HG03175 (cell line): ENCODE data around the gene GRHPR.
"Not testable (repeated sequence)": the region's sequence is repeated elsewhere in the genome, so short reads cannot be mapped to it uniquely, and the experiment has no call there.

Experiments used
- ATAC-seq: cut with Tn5 transposase; IDR thresholded peaks from one replicate; pipeline ENCODE4 v1.9.1; 2021; ENCODE audit warnings: mild to moderate bottlenecking, moderate library complexity; ENCODE audit not compliant: unreplicated experiment

GRHPR gene

DNA sequence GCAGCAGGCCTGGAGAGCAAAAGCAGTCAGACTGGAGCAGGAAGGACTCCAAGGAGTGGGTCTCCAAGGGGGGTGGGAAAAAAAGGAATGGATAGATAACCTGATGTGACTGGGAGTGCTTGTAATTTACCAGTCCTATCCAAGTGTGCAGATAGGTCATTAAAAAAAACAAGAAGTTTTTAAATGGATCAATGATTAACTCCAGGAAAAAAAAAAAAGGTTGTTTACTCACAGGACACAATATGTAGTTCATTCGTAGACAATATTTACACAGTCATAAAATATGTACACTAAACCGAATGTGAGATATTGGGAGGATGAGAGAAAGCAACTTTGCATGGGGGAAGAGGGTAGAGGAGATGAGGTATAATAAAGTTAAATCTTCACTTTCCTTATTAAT is 22.4 kb downstream of the GRHPR start:
- no peak for ATAC-seq

- no peak for ATAC-seq
These were observed 23.3 kb downstream of the GRHPR start for GRCh38 chr9:37445832-37446231.

- ATAC-seq, result no peak
These were observed 23.9 kb downstream of the GRHPR start for GRCh38 chr9:37446401-37446800.

DNA sequence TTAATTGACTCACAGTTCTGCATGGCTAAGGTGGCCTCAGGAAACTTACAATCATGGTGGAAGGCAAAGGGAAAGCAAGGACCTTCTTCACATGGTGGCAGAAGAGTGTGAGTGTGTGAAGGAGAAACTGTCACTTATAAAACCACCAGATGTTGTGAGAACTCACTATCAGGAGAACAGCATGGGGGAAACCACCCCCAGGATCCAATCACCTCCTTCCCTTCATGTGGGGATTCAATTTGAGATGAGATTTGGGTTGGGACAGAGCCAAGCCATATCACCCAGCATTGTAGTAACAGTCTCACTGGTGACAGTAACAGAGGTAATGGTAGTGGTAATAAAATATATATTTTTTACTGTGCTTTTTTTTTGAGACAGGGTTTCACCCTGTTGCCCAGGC is 24.6 kb downstream of the GRHPR start:
- ATAC-seq, result no peak

DNA sequence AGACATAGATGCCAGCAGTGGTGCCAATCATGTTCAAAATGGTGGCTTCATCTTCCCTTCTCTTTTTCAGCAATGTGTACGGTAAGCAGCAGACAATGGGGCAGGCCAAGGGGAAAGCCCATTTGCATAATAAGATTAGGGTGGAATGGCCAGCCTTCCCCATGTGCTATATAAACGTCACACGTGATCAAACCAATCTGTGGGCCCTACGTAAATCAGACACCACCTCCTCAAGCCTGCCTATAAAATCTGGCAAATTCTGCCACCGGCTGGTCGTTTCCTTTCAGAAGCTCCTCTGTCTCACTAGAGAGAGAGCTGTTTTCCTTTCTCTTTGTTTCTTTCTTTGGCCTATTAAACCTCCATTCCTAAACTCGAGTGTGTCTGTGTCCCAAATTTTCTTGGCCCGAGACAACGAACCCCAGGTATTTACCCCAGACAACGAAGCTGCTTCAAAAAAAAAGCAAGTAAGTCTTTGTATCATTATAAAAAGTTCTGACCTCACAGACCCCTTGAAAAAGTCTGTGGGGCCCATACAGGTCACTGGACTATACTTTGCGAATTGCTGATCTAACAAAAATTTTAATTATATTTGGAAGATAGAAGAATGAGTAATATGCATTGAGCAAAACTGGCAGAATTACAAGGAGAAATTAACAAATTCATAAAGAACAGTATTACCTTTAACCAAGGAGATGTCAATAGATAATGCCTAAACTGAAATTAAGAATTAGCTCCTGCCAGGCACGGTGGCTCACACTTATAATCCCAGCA is 27.6 kb downstream of the GRHPR start:
- ATAC-seq, result no peak

GRCh38 chr9:37451628-37452027 is 29.1 kb downstream of the GRHPR start:
- no peak for ATAC-seq

DNA sequence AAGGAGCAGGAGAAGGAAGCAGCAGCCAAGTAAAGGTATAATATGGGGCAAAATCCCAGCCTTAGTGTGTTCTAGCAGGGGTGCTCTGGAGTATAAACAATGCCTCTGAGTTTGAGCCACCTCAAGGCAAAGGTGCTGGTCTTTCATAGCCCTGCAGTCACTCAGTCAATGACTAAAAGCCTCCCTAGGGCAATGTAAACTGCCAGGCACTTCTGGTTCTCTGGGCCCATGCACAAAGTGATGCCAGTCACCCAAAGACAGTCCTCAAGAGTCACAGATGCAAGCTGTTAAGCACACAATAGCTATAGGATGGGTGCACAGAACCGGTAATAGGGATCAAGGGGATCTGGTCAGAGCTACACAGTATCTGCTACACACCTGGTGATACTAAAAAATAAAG is 30.1 kb downstream of the GRHPR start:
- ATAC-seq, result no peak

DNA sequence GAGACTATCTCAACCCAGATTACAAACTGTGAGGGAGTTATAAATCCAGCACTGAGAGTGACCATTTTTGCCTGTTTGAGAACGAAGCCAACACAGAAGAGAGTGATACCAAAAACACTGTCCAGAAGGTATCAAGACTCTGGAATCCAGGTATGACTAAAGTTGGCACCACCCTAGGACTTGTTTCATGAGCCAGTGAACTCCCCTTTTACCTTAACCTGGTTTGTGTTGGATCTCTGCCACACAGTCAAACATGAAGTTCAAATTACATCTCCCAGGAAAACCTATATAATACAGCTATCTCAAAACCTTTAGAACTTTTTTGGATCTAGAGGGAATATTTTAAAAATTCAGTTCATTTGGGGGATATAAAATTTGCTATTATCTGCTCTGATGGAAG is 31.3 kb downstream of the GRHPR start:
- no peak for ATAC-seq

- no peak for ATAC-seq
These were observed 31.7 kb downstream of the GRHPR start for GRCh38 chr9:37454238-37454637.

GRCh38 chr9:37455884-37456647 is 33.6 kb downstream of the GRHPR start:
- ATAC-seq, result no peak

DNA sequence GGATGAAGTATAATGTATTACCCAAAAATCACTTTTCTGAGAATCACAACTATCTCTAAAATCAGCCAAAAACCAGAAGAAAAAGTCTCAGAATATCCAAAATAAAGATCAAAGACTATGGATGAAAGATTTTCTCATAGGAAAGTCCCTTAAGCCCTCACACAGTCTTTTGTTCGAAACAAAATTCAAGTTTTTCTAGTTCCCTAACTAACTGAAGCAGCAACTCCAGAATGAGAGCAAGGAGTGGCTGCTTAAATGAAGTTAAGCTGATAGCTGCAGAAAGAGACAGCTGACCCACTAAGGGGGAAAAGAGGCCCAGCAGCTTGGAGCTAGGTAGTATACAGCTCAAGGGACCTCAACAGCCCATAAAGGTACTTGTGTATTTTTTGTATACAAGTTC is 34.3 kb downstream of the GRHPR start:
- no peak for ATAC-seq

DNA sequence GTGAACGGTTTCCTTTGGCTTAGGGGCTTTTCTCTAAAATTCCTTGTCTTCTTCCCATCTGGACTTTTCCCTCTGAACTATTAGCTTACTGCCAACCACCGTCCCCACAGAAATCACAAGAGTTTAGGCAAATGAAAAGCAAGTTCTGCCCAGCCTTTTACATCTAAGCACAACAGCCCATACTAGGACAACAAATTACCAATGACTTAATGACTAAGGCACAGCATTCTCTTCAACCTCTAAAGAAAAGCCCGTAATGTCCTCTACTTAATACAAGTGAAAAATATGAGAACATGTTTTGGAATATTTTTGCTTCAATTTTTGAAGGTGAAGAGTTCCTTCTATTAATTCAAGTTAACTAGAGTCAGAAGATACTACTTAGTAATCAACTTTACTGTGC is 41.5 kb downstream of the GRHPR start:
- ATAC-seq, result no peak

DNA sequence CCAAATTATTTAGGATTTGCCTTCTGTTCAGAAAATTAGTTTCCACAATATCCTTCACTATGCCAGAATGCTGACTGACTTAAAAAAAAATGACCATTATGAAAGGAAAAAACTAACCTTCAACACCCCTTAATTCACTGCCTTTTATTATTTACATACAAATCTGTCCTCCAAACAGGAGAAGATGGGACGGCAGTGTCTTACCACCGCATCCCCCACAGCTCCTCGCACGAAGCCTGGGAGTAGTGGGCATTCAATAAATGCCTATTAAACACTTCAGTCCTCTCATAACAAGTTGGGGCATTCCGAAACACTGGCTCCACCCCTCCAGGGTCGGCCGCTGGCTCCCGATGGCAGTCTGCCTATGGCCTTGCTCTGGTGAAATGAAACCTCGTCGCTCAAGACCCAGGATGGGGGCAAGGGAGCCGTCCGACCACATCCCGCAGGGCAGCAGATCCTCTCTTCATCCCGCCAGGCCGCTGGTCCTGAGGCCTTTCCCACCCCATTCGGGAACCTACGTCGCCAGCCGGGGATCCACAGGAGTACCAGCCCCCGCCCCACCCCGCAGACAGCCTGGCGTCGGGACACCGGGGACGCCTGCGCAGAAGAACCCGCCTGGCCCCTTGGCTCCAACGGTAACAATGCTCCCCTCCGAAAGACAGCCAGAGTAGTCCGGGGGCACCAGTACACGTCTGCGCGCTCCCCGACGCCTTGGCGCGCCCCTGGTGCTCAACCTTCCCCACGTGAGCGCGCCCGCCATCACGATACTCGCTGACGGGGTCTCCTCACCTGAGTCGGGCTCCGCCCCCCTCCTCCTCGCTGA is 42.1 kb downstream of the GRHPR start:
- ATAC-seq, result peak; percentile 41

GRCh38 chr9:37465249-37466036 is 42.9 kb downstream of the GRHPR start, which contains the start of gene ZBTB5:
Gene ZBTB5, minus strand, starts transcription at chr9:37465450. Its CDS starts 22,899 bp downstream, at chr9:37442551.
- peak; percentile 77 for ATAC-seq

- no peak for ATAC-seq
These were observed 43.7 kb downstream of the GRHPR start for GRCh38 chr9:37466037-37466709.

- not testable (repeated sequence) for ATAC-seq
These were observed 45.0 kb downstream of the GRHPR start for GRCh38 chr9:37467530-37467929.

- ATAC-seq, result no peak
These were observed 46.1 kb downstream of the GRHPR start for GRCh38 chr9:37468620-37469019.

DNA sequence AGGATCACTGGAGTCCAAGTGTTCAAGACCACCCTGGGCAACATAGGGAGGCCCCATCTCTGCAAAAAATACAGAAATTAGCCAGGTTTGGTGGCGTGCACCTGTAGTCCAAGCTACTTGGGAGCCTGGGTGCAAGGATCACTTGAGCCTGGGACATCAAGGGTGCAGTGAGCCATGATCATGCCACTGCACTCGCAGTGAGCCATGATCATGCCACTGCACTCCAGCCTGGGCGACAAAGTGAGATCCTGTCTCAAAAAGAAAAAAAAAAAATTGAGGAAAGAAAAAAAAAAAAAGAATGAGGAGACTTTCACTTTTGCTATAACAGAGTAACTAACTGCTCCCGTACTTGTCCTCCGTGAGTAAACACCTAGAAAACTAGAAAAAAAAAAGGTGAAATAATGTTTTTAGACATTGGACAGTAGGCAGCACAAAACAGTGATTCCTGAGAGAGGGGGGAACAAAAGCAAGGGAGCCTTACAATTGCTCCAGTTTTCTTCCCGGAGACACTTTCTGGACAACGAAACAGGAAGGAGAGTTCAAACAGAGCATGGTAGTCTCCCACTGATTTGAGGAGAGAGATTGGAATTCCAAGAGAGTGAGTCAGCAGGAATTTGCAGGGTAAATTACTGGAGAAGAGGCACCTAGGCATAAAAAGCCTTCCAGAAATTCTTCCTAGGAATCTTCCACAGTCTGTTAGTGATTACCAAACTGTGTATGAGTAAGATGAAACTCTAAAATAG is 49.6 kb downstream of the GRHPR start:
- ATAC-seq, result no peak

DNA sequence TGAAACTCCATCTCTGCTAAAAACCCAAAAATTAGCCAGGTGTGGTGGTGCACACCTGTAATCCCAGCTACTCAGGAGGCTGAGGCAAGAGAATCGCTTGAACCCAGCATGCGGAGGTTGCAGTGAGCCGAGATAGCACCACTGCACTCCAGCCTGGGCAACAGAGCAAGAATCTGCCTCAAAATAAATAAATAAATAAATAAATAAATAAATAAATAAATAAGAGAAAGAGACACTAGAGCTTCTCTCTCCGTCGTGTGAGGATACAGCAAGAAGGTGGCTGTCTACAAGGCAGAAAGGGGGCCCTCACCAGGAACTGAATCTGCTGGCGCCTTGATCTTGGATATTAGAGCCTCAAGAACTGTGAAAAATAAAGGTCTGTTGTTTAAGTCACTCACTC is 51.5 kb downstream of the GRHPR start:
- not testable (repeated sequence) for ATAC-seq
